GM12873 (cell line): ENCODE results near the gene ZSCAN18.

Source experiments
- CTCF ChIP-seq: IDR thresholded peaks from 2 replicates; pipeline ENCODE4 v1.5.1; 2012; ENCODE audit warnings: low read depth, mild to moderate bottlenecking, moderate library complexity, low read length, control low read depth; ENCODE audit not compliant: insufficient read depth; ENCODE audit errors: missing control alignments

The ZSCAN18 gene

GRCh38 chr19:58084596-58085347 is 13.3 kb downstream of the ZSCAN18 start:
- no peak for TF ChIP-seq CTCF

GRCh38 chr19:58083021-58083420 is 15.0 kb downstream of the ZSCAN18 start:
- no peak for TF ChIP-seq CTCF

GRCh38 chr19:58079792-58080191 is 18.2 kb downstream of the ZSCAN18 start:
- TF ChIP-seq CTCF, result no peak

- TF ChIP-seq CTCF, result no peak
Measured at GRCh38 chr19:58067240-58067912, 30.7 kb downstream of the ZSCAN18 start.

- no peak for TF ChIP-seq CTCF
Measured at GRCh38 chr19:58063712-58064111, 34.3 kb downstream of the ZSCAN18 start.

GRCh38 chr19:58060231-58060630 is 37.8 kb downstream of the ZSCAN18 start:
- TF ChIP-seq CTCF, result no peak

GRCh38 chr19:58059671-58060078 is 38.4 kb downstream of the ZSCAN18 start:
- no peak for TF ChIP-seq CTCF
